ENCODE data around the gene ATXN7L3.

The ATXN7L3 gene

GRCh38 chr17:44218344-44219107, 18.8 kb upstream of the ATXN7L3 start:
- DNase-seq, result peak; percentile 82 to 88

- DNase-seq, result no peak
These were observed 18.2 kb upstream of the ATXN7L3 start for GRCh38 chr17:44217738-44218343.

GRCh38 chr17:44216694-44217093, 17.0 kb upstream of the ATXN7L3 start:
- no peak for DNase-seq

- DNase-seq, result no peak
These were observed 16.5 kb upstream of the ATXN7L3 start for GRCh38 chr17:44216173-44216572.

GRCh38 chr17:44214896-44215295, 15.2 kb upstream of the ATXN7L3 start:
- no peak for DNase-seq

GRCh38 chr17:44214230-44214494, 14.5 kb upstream of the ATXN7L3 start:
- no peak for DNase-seq

- DNase-seq, result no peak
These were observed 13.9 kb upstream of the ATXN7L3 start for GRCh38 chr17:44213403-44214229.

GRCh38 chr17:44212507-44213402, 13.1 kb upstream of the ATXN7L3 start:
- no peak for DNase-seq

- DNase-seq, result no peak
These were observed 11.9 kb upstream of the ATXN7L3 start for GRCh38 chr17:44211281-44212265.

GRCh38 chr17:44210342-44211192, 10.9 kb upstream of the ATXN7L3 start:
- peak; percentile 90 to 92 for DNase-seq

GRCh38 chr17:44209786-44210341, 10.2 kb upstream of the ATXN7L3 start:
- peak; percentile 60 to 73 for DNase-seq

GRCh38 chr17:44207743-44208142, 8.1 kb upstream of the ATXN7L3 start:
- DNase-seq, result no peak

- no peak for DNase-seq
These were observed 7.6 kb upstream of the ATXN7L3 start for GRCh38 chr17:44207319-44207718.

- no peak for DNase-seq
These were observed 7.1 kb upstream of the ATXN7L3 start for GRCh38 chr17:44206825-44207155.

- no peak for DNase-seq
These were observed 6.5 kb upstream of the ATXN7L3 start for GRCh38 chr17:44205962-44206824.

GRCh38 chr17:44204441-44204882, 4.8 kb upstream of the ATXN7L3 start:
- no peak for DNase-seq

GRCh38 chr17:44203731-44204440, 4.2 kb upstream of the ATXN7L3 start:
- peak; percentile 63 to 72 for DNase-seq

- DNase-seq, result no peak
These were observed 3.1 kb upstream of the ATXN7L3 start for GRCh38 chr17:44202756-44203155.

Measured in activated CD4-positive, alpha-beta T cell treated with anti-CD3 and anti-CD28 coated beads, Interleukin-2, amount 50 U/mL, for 48 hours (primary cell).